GM19099 (cell line): ENCODE measurements around the gene MTF2.

Experiments used
- POLR2A ChIP-seq: IDR thresholded peaks from 3 replicates; pipeline ENCODE4 v1.6.1; 2011; ENCODE audit warnings: low read depth; ENCODE audit not compliant: insufficient read length; ENCODE audit errors: extremely low read depth

The MTF2 gene

GRCh38 chr1:93078203-93078602 is 880 bp upstream of the MTF2 start:
- no peak for TF ChIP-seq POLR2A

- TF ChIP-seq POLR2A = no peak
Observed at GRCh38 chr1:93078638-93078985, 471 bp upstream of the MTF2 start.

- TF ChIP-seq POLR2A = no peak
Observed at GRCh38 chr1:93079685-93080141, 630 bp downstream of the MTF2 start.

- no peak for TF ChIP-seq POLR2A
Observed at GRCh38 chr1:93080179-93080823, 1.2 kb downstream of the MTF2 start.

GRCh38 chr1:93081716-93082115 is 2.6 kb downstream of the MTF2 start:
- TF ChIP-seq POLR2A = no peak

GRCh38 chr1:93082313-93082712 is 3.2 kb downstream of the MTF2 start:
- no peak for TF ChIP-seq POLR2A

DNA sequence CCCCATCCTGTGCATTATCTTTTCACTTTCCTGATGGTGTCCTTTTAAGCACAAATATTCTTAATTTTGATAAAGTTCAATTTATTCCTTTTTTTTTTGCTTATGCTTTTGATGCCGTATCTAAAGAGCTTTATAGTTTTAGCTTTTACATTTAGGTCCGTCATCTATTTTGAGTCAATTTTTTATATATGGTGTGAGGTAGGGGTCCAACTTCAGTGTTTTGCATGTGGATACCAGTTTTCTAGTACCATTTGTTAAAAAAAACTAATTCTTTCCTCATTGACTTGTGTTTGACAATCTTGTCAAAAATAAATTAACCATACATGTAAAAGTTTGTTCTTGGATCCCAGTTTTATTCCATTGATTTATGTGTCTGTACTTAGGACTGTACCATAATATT is 4.9 kb downstream of the MTF2 start:
- TF ChIP-seq POLR2A = no peak

DNA sequence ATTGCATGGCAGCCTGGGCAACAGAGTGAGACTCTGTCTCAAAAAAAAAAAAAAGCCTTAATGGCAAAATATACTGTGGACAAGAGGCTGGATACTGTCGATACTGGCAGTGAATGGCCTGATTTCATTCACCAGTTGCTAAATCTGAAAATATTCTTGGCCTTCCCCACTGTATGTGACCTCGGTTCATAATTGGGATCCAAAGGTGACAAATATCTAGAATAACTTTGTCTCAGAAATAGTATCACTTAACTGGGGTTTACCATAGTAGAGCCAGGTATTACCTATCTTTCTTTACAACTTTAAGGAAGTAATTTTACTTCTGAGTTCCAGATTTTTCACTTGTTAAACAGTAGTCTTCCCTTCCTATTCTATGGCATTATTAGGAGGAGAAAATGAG is 8.4 kb downstream of the MTF2 start:
- no peak for TF ChIP-seq POLR2A

DNA sequence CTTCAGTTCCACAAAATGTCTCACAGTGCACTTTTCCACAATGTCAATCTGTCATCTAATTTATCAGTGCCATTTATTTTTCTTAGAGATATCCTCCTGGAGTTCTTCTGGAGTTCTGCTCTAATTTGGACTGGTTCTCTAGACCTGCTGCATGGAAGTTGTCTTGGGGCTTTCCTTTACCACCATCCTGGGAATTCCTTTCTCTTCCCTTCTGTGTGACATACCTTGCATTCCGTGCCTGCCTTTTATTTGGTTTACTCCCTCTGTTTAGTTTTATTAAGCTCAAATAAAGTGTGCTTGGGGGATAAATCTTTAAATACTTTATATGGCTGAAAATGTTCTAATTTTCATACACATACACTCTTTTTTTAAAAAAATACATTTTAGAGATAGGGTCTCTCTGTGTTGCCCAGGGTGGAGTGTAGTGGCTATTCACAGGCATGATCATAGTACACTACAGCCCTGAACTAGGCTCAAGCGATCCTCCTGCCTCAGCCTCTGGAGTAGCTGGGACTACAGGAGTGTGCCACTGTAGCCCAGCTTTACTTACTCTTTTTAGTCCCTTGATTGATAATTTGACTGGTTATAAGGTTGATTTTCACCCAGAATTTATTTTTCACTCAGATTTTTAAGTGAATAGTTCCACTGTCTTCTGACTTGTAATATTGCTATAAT is 14.4 kb downstream of the MTF2 start:
- TF ChIP-seq POLR2A = no peak

- TF ChIP-seq POLR2A = no peak
Observed at GRCh38 chr1:93095804-93096585, 16.9 kb downstream of the MTF2 start.

DNA sequence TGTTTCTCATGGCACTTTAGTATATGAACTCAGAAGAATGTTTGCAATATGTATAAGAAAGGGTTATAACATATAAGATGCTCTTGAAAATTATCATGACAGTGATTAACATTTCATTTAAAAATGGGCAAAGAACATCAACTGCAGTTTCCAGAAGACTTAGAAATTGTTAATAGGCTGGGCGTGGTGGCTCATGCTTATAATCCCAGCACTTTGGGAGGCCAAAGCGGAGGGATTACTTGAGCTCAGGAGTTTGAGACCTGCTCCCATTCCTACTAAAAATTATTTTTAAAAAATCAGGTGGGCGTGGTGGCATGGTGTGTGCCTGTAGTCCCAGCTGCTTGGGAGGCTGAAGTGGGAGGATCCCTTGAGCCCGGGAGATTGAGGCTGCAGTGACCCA is 23.1 kb downstream of the MTF2 start:
- no peak for TF ChIP-seq POLR2A

GRCh38 chr1:93106226-93106625 is 27.1 kb downstream of the MTF2 start:
- TF ChIP-seq POLR2A = no peak

DNA sequence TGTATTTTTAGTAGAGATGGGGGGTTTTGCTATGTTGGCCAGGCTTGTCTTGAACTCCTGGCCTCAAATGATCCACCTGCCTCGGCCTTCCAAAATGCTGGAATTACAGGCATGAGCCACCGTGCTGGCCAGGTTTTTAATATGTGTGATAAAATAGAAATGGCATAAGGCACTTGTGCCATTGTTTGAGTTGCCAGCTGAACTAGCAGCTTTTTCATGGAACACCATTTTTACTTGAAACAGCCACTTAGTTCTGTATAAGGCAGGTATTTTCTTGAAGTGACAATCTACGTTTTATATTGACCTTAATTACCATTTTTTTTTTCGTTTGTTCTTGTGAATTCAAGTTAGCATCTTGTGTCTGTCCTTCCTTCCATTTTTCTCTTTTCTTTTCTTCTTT is 28.3 kb downstream of the MTF2 start:
- no peak for TF ChIP-seq POLR2A

DNA sequence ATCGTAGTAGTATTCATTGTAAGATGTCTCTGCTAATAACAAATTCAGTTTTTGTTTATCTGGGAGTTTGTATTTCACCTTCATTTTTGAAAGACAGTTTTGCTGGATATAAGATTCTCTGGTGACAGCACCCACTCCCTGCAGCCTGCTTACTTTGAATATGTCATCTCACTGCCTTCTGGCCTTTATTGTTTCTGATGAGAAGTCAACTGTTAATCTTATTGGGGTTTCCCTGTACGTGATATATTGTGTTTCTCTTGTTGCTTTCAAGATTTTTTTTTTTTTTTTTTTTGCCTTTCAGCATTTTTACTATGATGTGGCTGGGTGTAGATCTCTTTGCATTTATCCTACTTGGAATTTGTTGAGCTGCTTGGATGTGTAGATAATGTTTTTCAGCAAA is 29.3 kb downstream of the MTF2 start:
- no peak for TF ChIP-seq POLR2A

GRCh38 chr1:93109578-93109977 is 30.5 kb downstream of the MTF2 start:
- no peak for TF ChIP-seq POLR2A

GRCh38 chr1:93111065-93111464 is 32.0 kb downstream of the MTF2 start:
- no peak for TF ChIP-seq POLR2A

- no peak for TF ChIP-seq POLR2A
Observed at GRCh38 chr1:93111561-93111960, 32.5 kb downstream of the MTF2 start.

DNA sequence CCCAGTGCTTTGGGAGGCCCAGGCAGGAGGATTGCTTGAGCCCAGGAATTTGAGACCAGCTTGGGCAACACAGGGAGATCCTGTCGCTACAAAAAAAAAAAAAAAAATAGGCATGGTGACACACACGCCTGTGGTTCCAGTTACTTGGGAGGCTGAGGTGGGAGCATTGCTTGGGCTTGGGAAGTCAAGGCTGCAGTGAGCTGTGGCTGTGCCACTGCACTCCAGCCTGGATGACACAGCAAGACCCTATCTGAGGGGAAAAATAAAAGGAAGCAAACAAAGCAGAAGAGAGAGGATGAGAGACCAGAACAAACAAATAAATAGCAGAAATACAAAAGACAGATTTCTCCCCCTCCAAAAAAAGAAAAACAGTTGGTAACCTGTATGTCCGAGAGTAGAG is 34.0 kb downstream of the MTF2 start:
- no peak for TF ChIP-seq POLR2A
